ENCODE results near the gene TPBGL.

DNA sequence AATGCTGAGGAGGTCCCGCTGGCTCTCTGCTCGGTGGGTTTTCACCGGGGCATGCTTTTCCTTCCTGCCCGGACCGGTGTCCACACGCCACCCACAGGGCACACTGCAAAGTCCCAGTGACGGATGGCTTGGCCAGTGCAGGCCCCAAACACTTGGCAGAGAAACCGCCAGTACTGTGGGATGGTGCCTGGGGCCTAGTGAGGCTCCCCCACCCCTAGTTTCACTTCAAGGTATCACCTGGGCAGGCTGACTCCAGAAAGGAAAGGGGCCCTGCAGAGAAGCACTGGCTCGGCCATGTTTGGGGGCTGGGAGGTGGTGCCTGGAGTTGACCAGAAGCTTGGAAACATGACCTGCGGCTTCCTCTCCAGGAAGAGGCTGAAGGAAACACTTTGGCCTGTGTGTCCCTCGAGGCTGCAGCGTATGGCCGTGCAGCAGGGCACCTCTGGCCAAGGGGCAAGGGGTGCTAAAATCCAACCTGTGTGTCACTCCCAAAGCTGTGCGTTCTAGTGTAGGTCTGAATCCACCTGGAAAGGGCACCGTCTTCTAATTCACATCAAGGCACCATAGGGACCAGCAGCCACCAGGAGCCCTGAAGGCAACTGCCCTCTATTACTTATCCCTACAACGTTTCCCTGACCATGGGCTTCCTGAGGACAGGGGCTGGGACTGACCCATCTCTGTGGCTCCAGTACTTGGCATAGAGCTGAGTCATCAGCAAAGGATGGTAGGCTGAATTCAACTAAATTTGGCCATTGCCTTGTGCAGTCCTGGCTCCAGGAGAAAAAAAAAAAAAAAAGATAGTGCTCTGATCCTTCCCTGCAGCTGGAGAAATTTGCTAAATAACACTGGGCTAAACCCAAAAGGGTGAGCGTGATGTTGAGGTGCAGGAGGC lies 22.6 kb downstream of the TPBGL start:
- TF ChIP-seq, protein P1, sequence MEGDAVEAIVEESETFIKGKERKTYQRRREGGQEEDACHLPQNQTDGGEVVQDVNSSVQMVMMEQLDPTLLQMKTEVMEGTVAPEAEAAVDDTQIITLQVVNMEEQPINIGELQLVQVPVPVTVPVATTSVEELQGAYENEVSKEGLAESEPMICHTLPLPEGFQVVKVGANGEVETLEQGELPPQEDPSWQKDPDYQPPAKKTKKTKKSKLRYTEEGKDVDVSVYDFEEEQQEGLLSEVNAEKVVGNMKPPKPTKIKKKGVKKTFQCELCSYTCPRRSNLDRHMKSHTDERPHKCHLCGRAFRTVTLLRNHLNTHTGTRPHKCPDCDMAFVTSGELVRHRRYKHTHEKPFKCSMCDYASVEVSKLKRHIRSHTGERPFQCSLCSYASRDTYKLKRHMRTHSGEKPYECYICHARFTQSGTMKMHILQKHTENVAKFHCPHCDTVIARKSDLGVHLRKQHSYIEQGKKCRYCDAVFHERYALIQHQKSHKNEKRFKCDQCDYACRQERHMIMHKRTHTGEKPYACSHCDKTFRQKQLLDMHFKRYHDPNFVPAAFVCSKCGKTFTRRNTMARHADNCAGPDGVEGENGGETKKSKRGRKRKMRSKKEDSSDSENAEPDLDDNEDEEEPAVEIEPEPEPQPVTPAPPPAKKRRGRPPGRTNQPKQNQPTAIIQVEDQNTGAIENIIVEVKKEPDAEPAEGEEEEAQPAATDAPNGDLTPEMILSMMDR (IDR thresholded peaks at IDR 0.05): no peak
- TF ChIP-seq ZFX (IDR thresholded peaks at IDR 0.05; ENCODE audit: borderline replicate concordance): no peak
